GM19328 (cell line): ENCODE data around the gene IKBKG.
"Not testable (repeated sequence)": the region's sequence is repeated elsewhere in the genome, so short reads cannot be mapped to it uniquely, and the experiment has no call there.

ENCODE experiments used
- ATAC-seq: cut with Tn5 transposase; IDR thresholded peaks from one replicate; pipeline ENCODE4 v1.9.1; 2021; ENCODE audit warnings: mild to moderate bottlenecking, moderate library complexity; ENCODE audit not compliant: unreplicated experiment

Gene IKBKG

DNA sequence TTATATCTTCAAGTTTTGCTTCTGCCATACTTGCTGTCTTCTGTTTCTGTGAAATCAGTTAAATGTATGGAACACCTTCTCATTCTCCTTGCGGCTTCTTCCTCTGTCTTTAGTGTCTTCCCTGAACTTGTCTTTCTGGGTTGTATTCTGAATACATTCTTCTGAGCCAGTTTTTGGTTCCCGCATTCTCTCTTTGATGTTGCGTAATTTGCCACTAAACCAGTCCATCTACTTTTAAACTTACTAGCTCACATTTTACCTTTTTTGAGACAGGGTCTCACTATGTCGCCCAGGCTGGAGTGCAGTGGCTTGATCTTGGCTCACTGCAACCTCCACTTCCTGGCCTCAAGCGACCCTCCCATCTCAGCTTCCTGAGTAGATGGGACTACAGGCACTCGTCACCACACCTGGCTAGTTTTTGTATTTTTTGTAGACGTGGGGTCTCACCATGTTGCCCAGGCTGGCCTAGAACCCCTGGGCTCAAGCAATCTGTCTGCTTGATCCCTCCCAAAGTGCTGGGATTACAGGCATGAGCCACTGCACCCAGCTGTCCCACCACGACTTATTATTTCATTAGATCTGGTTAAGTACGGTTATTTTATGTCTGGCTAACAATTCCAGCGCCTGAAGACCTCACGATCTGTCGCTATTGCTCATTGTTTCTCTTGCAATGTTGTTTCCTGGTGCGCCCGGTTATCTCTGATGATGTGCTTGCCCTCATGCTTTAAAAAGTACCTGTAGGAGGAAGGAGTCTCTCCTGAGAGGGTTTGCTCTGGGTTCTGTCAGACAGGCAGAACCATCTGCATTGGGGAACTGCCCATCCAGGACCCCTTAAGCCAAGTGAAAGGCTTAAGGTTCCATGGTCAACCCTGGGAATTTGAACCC lies 21.6 kb upstream of the IKBKG start:
- no peak for ATAC-seq

DNA sequence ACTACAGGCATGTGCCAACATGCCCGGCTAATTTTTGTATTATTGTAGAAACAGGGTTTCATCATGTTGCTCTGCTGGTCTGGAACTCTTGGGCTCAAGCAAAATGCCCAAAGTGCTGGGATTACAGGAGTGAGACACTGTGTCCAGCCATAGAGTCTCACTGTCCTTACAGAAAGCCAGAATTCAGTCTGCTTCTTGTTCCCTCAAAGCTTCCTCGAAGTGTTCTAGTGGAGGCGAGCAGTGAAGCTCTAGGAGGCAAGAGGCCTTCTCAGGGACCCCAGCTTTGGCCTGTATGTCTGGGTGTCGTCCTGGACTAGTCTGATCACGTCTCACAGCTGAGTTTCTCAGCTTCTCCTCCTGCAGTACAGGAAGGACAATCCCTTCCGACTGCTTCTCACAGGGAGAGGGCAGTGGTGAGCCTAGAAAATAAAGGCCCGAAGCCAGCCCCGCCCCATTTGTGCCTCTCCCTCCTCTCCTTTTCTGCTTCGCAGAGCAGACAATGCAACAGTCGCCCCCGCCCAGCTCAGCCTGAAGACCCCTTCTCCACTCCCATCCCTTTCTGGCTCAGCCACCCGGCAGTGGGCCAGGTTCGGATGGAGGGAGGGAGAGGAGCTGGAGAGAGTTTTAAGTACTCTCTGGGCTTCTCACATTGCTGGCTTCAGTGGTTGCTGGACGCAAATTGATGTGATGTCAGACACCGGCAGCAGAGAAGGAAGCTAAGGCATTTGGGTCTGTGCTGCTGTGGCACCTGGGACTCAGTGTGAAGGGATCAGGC lies 20.3 kb upstream of the IKBKG start:
- no peak for ATAC-seq

DNA sequence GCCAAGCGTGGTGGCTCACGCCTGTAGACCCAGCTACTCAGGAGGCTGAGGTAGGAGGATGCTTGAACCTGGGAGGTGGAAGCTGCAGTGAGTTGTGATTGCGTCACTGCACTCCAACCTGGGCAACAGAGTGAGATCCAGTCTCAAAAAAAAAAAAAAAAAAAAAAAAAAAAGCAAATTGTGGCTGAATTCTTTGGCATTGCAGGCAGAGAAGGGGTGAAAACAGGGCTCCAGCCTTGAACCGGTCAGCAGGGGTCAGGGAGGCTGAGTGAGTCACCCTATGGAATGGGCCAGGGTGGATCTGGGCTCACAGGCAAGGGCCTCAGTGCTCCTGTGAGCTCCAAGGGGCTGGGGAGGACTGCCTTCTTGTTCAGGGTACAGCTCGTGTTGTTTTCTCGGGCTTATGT lies 18.2 kb upstream of the IKBKG start:
- ATAC-seq = no peak

DNA sequence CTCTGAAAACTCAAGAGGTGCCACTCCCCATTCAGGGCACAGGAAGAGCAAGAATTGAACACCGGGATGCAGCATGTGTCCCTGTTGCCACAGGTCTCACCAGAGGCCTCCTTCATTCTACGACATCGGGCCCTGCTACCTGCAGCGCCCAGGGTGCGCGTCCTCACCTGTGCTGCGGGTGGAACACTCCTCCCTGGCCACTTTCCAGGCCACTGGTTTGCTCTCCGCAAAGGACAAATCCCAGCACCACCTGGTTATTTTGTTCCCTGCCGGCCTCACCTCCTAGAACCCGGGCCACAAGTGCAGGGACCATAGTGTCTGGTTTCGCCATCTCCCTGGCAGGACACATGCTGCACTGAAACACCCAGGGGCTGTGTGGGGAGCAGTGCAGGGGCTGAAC lies 17.1 kb upstream of the IKBKG start:
- no peak for ATAC-seq

DNA sequence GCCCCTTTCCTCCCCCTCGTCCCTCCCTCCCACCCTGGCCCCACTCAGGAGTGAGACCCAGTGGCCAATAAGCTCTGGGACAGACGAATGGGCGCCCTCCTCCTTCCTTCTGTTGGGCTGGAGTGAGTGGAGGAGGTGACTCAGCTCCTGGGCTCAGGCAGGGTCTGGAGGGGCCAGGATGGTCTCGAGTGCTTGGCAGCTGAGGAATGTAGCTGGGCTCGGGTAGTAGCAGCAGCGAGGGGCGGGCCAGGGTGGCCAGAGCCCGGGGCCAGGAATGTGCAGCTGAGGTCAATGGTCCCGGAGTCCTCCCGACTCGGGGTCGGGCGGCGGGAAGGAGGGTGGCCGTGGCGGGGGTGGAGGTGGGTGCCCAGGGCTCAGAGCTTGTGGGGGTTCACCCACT lies 15.8 kb upstream of the IKBKG start:
- no peak for ATAC-seq

DNA sequence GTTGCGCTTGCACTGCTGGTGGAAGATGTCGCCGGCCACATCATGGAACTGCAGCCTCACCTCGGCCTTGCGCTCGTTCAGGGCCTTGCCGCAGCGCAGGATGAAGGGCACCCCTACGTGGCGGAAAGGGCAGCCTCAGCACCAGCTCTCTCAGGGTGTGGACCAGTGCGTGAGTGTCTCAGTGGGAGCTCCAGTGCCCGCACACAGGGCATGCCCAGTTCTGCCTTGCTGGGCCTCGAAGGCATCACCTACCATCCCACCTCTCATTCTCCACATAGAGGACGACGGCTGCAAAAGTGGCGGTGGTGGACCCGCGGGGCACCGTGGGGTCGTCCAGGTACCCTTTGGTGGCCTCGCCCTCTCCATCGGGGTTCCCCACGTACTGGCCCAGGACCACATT lies 14.7 kb upstream of the IKBKG start:
- ATAC-seq = no peak

DNA sequence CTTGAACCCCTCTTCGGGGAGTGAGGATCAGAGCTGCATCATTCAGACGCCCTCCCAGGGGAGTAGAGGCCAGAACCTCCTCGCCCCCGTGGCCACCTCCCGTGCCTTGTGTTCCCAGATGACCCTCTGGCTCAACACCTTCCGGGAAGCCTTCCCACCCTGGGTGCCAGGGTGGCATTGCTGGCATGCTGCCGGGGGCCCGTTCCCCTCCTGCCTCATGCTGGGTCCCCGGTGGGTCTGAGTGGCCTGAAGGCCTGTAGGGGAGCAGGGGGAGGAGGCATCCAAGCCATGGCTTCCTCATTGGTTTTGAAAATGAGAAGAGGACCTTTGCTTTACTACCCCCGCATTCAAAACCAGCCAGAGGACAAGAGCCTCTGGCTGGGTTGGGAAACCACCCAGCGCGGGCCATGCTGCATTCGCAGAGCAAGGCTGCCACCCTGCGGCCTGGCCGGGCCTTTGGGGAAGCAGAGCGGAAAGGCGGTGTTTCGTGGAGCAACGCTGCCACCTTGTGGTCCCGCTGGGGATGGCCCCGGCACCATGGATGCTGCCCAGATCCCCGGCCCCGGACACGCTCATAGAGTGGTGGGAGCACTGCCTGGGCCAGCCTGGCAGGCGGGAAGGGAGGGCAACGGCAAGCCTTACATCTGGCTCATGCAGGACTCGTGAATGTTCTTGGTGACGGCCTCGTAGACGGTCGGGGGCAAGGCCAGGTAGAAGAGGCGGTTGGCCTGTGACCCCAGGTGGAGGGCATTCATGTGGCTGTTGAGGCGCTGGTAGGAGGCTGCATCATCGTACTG lies 12.7 kb upstream of the IKBKG start:
- peak; percentile 96 for ATAC-seq

DNA sequence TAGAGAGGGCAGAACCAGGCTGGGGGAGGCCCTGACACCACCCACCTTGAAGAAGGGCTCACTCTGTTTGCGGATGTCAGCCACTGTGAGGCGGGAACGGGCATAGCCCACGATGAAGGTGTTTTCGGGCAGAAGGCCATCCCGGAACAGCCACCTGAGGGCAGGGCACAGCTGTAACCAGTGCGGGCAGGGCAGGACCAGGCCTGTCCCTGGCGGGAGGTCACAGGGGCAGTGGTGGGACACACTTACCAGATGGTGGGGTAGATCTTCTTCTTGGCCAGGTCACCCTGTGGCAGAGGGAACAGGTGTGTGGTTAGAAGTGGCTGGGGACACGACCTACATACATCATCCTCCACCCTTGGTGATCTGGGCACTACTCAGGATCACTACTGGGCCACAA lies 11.5 kb upstream of the IKBKG start:
- no peak for ATAC-seq

DNA sequence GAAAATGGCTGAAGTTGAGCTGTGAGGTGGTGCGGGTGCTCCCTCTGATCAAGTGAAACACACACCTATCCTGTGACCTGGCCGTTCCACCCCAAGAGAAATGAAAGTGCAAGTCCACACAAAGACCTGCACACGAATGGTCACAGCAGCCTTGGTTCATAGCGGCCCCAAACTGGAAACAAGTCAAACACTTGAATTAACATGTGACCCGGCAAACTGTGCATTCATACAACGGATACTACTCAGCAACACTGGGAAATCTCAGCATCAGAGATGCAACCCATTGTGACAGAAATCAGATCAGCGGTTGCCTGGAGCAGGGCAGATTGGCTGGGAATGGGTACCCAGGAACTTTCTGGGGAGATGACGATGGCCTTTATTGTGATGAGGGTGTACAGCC lies 8.3 kb upstream of the IKBKG start:
- no peak for ATAC-seq

DNA sequence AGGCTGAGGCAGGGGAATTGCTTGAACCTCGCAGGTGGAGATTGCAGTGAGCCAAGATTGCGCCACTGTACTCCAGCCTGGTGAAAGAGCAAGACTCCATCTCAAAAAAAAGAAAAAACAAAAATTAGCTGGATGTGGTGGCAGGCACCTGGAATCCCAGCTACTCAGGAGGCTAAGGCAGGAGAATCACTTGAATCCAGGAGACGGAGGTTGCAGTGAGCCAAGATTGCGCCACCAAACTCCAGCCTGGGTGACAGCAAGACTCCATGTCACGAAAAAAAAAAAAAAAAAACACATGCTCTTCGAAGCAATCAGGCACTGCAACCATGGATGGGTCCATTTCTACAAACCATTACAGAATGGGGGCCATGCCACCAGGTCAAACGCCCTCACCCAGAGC lies 7.1 kb upstream of the IKBKG start:
- ATAC-seq = not testable (repeated sequence)

DNA sequence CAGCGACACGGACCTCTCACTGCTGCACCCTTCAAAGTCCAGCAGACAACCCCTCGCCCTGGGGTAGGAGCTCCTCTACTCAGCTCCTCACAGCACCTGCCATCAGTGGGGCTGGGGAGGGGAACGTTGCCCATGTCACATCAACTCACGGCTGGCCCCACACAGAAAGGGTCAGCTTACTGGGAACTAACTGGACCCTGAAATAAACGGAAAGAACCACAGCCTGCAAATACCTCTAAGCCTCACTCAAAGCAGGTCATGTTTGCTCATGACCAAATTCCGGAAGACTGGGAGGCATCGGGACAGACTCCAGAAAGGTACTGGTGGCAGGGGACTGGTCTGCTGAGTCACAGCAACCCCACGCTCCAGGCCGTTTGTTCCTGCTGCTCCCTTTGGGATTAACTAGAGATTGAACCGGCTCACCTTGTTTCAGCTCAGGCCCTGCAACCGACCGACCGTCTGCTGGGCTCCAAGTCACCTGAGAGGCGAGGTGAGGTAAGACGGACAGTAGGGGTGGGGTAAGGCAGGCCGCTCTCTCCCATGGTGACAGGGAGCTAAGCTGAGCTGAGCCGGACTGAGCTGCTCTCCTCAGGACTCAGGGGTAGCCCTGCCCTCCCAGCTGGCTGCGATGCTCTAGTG lies 6.4 kb upstream of the IKBKG start:
- ATAC-seq = no peak

DNA sequence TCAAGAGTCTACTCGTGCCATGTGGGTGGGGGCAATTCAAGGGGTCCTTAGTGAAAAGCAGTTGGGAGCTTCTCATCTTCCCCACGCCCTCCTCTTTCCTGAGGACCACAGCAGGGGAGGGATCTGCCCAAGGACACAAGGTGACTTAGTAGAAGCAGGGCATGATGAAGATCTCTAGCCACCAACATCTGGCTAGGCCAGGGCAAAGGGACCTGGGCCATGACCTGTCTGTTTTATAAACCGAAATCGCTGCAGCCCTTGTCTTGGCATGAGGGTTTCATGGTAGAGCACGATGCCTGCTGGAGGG lies 5.9 kb upstream of the IKBKG start:
- ATAC-seq = no peak

DNA sequence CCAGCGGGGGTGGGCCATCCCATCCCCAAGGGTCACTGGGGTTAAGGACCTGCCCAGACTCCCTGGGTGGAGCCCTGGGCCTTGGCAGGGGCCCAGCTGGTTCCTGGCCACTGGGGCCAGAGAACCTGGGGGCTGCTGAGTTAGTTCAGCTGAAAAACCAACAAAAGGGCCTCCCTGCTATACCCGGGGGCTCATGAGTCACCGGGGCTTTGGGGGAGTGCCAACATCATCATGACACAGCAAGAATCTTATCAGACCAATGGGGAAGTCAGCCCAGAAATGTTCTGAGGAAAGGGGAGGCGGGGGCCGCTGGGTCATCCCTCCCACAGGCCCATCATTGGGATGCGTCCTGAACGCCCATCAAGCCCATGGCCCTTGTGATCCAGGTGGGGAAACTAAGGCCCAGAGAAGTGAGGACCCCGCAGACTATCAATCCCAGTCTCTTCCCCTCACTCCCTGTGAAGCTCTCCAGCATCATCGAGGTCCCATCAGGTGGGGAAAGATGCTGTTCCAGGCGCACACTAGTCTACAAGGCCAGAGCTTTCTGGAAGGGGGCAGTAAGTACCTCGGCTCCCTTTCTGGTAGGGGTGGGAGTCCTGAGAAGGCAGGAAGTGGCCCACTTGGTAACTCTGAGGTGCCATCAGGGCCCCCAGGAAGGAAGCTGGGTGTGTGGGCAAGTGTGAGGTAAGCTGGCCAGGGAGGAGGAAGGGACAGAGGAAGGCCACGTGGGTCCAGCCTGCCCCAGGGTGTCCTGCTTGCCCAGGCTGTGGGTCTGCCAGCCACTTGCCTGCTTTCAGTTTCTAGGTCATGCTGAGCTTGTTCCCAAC lies 5.3 kb upstream of the IKBKG start:
- no peak for ATAC-seq

DNA sequence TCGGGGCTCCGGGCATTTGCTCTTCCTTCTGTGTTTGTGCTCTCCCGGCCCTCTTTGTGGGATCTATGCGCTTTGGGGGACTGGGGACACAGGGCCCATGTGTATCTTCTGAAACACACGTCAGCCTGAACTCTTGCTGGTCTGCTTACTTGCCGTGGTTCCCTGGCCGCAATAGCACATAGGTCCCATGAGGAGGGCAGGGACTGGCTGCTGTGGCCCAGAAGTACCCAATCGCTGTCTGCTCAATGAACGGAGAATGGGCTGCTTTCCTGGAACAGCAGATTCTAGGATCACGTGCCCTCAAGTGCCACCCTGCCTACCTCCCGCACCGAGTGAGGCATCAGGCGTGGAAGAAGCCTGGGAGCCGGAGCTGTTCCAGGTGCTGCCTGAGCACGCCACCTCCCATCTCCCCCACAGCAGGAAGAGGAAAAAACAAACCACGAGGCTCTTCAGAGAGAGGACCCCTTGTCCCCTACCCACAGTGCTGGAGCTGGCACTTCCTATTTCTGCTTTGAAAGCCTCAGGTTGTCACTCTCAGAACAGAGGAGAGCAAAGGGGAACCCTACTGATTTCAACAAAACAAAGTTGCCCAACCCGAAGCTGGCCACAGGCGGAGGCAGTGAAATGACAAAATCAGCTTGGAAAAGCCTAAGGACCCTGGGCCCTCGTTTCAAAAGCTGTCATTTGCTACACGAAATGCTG lies 4.5 kb upstream of the IKBKG start:
- ATAC-seq = no peak

DNA sequence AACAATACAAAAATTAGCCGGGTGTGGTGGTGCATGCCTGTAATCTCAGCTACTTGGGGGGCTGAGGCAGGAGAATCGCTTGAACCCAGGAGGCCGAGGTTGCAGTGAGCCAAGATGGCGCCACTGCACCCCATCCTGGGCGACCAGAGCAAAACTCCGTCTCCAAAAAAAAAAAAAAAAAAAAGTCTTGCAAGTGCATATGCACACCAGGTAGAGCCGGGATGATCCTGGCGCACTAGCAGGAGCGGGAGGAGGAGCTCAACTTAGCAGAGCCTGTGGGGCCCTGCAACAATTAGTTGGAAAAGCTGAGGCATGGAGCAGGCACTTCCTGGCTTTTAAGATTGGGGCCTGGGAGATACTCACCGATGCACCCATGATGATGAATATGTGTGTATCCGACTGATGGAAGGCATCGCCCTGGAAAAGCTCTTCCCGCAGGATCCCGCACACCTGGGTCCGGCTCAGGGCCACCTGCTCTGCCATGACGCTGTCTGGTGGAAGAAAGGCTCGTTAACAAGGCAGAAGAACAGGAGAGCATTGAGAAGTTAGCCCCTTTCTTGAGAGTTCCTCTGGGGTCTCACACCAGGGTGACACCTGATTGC lies 1.6 kb upstream of the IKBKG start:
- no peak for ATAC-seq

DNA sequence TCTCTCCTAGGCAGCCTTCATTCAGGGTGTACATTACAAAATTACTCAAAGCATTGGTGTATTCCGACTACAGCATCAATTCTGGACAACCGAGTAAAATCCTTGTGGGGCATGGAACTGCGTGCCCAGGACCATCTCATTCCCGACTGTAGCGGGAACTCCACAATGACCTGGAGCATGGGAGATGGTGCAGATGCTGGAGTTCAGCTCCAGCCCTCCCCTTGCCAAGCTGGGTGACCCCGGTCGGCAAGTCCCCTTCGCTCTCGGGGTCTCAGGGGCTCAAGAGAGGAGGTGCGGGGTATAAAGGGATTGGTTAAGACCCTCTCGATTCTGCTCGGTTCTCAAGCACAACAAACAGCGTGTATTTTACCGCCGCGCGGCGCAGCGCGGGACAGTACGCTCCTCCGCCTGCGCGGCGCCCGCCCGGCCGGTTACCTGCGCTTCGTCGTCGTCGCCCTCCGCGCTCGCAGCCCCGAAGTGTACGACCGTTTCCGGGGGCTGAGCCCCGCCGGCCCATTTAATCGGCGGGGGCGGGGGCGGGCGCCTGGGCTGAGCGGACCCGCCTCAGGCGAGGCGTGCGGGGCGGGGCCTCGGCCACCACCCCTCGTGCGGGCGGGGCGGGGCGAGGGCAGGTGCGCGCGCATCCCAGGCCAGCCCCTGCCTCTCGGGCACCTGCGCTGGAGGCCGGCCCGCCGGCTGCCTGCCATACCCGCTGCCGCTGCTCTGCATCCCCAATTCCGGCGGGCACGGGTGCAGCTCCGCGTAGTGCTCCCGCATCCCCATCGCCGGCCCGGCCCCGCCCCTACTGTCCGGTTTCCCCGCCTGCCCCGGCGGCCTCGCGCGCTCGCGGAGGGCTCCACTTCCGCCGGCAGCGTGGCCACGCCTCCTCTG lies 821 bp upstream of the IKBKG start, which contains the start of gene G6PD:
G6PD (minus strand) TSS at position 493 of the 891 bp plus-strand sequence. CDS start 691 bp downstream, outside the sequence.
- ATAC-seq = peak; percentile 44

DNA sequence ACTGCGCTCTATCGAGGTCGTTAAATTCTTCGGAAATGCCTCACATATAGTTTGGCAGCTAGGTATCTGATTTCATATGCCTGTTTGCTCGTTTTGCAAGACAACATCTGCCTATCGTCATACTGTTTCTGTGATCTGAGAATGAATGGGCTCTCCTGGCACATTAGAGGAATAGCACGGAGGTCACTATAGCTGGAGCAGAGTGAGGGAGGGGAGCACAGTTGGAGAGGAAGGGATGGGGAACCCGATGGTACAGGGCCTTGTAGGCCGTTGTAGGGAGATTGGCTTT lies 552 bp downstream of the IKBKG start:
- ATAC-seq = no peak

DNA sequence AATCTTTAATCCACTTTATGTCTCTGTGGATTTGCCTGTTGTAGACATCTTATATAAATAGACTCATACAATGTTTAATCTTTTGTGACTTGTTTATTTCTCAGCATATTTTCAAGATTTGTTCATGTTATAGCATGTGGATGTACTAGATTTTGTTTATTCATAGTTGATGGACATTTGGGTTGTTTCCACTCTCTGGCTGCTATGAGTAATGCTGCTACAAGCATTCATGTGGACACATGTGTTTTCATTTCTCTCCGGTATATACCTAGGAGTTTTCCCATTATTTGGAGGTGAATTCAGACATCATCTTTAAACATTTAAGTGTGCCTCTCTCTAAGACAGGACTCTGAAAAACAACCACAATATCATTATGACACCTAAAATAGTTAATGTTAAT lies 2.3 kb downstream of the IKBKG start:
- ATAC-seq = no peak
